MCF 10A (cell line): ENCODE measurements around the gene HABP4. TPM values are rescaled to one million over a fixed set of nuclear protein-coding genes. Genes with fewer than 3 reads are reported as not detected.

Source experiments
- BruUV-seq: library from RNA; stranded (reverse); fragments of 400-500 nt; replicated peaks from 2 replicates; lab custom pipeline; 2021; lab: Mats Ljungman, UMichigan
- CTCF ChIA-PET: fragments of 300-600 bp; sonication (Branson Sonifier 250); formaldehyde crosslinking; extraction: SDS; loops from one replicate; lab custom pipeline; 2021; ENCODE audit warnings: antibody characterized with exemption, inconsistent platforms; lab: Yijun Ruan, JAX
- POLR2A ChIA-PET: fragments of 300-600, 350-650 bp; sonication (Branson Sonifier 250); formaldehyde crosslinking; extraction: SDS; loops from one replicate; lab custom pipeline; 2020; ENCODE audit warnings: antibody characterized with exemption, inconsistent platforms; lab: Yijun Ruan, JAX
- DNase-seq: peaks from one replicate; pipeline ENCODE4 v3.0.0-alpha.2; 2018; ENCODE audit not compliant: unreplicated experiment
- H3K27ac Mint-ChIP-seq: one replicate; pipeline ENCODE4 v1.8.0; 2022; ENCODE audit warnings: mild to moderate bottlenecking, low read depth, mixed read lengths; ENCODE audit not compliant: unreplicated experiment
- H3K27me3 Mint-ChIP-seq: one replicate; pipeline ENCODE4 v1.8.0; 2022; ENCODE audit warnings: mixed read lengths; ENCODE audit not compliant: insufficient read depth, unreplicated experiment
- H3K36me3 Mint-ChIP-seq: one replicate; pipeline ENCODE4 v1.8.0; 2022; ENCODE audit warnings: mild to moderate bottlenecking, moderate library complexity, mixed read lengths; ENCODE audit not compliant: insufficient read depth, unreplicated experiment
- H3K4me1 Mint-ChIP-seq: one replicate; pipeline ENCODE4 v1.8.0; 2022; ENCODE audit warnings: mixed read lengths; ENCODE audit not compliant: insufficient read depth, unreplicated experiment
- H3K4me3 Mint-ChIP-seq: one replicate; pipeline ENCODE4 v1.8.0; 2022; ENCODE audit warnings: mild to moderate bottlenecking, moderate library complexity, mixed read lengths; ENCODE audit not compliant: unreplicated experiment
- H3K9me3 Mint-ChIP-seq: one replicate; pipeline ENCODE4 v1.8.0; 2022; ENCODE audit warnings: mixed read lengths; ENCODE audit not compliant: unreplicated experiment
- intact Hi-C: fragments of 100-400 bp; cut with micrococcal nuclease; formaldehyde crosslinking; loops from 2 replicates; pipeline ENCODE4 v1.14.1; 2022
- total RNA-seq: library from RNA; stranded (reverse); gene quantifications from 2 replicates; pipeline ENCODE4 v1.2.3, GENCODE V29; 2022
- TF ChIP-seq, protein P1 (sequence below): fragments of 200-600 bp; IDR thresholded peaks from one replicate; pipeline ENCODE4 v1.8.0; 2022; ENCODE audit warnings: antibody characterized with exemption, mild to moderate bottlenecking; ENCODE audit not compliant: unreplicated experiment

HABP4 gene
- total RNA-seq, 1 experiment from 2014 or later: 4.3 TPM

DNA sequence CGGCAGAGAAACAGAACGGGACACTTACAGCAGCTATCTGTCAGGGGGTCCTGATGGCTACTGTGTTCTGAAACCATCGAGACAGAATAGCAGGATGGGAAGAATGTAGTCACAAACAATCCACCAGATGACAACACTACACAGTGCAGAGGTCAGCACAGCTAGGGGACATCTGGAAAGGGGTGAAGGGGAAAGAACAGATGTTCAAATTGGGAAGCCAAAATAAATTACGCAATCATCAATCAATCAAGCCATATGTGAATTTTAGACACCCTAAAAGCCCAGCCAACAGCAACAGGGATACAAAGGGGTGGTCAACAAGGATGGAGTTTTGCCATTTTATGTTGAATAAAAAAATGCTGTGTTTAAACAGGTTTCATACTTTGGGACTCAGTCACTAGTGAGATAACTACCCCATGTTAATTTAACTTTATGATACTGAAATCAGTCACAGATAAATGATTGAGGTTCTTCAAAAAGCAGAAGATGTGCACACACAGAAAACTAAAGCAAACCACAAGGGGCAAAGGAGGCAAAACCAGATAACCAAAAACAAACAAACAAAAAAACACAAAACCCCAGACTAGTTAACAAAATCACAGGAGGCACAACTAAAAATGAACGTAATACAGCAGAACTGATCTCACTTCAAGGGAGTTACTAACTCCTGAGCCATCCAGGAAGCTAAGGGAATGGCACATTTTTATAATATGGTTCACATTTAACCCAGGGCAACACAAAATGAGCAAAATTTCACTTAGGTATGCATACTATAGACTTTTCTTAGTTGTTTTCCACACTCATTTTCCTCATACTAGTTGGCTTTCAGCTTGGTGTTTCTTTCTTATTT, 65.9 kb downstream of the HABP4 start:
- H3K9me3 Mint-ChIP-seq: no peaks in the 10 kb centered on the region
- TF ChIP-seq, protein P1, sequence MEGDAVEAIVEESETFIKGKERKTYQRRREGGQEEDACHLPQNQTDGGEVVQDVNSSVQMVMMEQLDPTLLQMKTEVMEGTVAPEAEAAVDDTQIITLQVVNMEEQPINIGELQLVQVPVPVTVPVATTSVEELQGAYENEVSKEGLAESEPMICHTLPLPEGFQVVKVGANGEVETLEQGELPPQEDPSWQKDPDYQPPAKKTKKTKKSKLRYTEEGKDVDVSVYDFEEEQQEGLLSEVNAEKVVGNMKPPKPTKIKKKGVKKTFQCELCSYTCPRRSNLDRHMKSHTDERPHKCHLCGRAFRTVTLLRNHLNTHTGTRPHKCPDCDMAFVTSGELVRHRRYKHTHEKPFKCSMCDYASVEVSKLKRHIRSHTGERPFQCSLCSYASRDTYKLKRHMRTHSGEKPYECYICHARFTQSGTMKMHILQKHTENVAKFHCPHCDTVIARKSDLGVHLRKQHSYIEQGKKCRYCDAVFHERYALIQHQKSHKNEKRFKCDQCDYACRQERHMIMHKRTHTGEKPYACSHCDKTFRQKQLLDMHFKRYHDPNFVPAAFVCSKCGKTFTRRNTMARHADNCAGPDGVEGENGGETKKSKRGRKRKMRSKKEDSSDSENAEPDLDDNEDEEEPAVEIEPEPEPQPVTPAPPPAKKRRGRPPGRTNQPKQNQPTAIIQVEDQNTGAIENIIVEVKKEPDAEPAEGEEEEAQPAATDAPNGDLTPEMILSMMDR: no peak
- H3K4me1 Mint-ChIP-seq: peaks cover 7% of the 10 kb centered on the region
- DNase-seq: no peak
- H3K27me3 Mint-ChIP-seq: no peaks in the 10 kb centered on the region
- no TSS peak for BruUV-seq
- peak overlapping the region; percentile 39 for H3K27ac Mint-ChIP-seq
- H3K36me3 Mint-ChIP-seq: no peaks in the 10 kb centered on the region
- H3K4me3 Mint-ChIP-seq: no peak overlapping the region
- ChIA-PET CTCF (interaction anchor here (0.6 to 1.0 kb wide), 3 partner anchors 44 to 198 kb away, joined by 3 read pairs; no protein-coding TSS in a partner anchor), POLR2A (no interaction called here)
- intact Hi-C loops: no loop called here

DNA sequence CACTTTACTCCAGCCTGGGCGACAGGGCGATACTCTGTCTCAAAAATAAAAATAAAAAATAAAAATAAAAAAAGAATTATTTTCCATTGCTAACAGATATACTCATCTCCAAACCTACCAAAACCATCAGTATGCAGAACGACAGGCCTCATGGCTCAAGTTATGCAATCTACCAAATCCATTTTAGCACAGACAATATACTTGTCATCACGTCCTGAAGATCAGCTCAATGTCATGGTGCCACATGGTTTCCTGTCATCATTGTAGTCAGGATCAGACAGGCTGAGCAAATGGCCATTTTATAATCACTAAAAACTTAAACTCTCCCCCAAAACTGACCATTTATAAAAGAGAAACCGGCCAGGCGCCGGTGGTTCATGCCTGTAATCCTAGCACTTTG, 69.1 kb downstream of the HABP4 start:
- ChIA-PET POLR2A (no interaction called here), CTCF (no interaction called here)
- Mint-ChIP-seq H3K36me3 (no peaks in the 10 kb centered on the region), H3K4me1 (peaks cover 7% of the 10 kb centered on the region), H3K27me3 (no peaks in the 10 kb centered on the region), H3K27ac (no peak overlapping the region), H3K9me3 (no peaks in the 10 kb centered on the region), H3K4me3 (no peak overlapping the region)
- DNase-seq: no peak
- TF ChIP-seq, protein P1: no peak
- no TSS peak for BruUV-seq
- intact Hi-C loops: no loop called here

DNA sequence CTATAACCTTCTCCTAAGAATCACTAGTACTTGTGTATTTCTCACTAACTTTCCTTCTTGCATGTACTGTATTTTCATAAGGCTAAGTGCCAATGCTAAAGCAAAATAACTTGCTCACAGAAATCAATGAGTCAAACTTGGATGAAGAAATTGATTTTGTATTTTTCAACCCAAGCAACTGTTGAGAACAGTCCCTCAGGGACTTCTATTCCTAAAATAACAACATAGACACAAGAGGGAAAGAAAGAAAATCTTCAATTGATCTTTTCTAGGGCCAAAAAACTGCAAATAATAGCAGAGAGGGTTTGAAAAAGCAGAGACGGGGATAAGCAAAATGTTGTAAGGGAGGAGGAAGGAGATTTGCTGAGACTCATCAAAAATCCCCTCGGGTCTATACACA, 69.8 kb downstream of the HABP4 start:
- H3K9me3 Mint-ChIP-seq: no peaks in the 10 kb centered on the region
- no peak for DNase-seq
- TF ChIP-seq, protein P1: no peak
- ChIA-PET POLR2A (no interaction called here), CTCF (no interaction called here)
- intact Hi-C loops: no loop called here
- H3K4me3 Mint-ChIP-seq: no peak overlapping the region
- no peaks in the 10 kb centered on the region for H3K36me3 Mint-ChIP-seq
- no peaks in the 10 kb centered on the region for H3K27me3 Mint-ChIP-seq
- peaks cover 7% of the 10 kb centered on the region for H3K4me1 Mint-ChIP-seq
- no TSS peak for BruUV-seq
- H3K27ac Mint-ChIP-seq: no peak overlapping the region

DNA sequence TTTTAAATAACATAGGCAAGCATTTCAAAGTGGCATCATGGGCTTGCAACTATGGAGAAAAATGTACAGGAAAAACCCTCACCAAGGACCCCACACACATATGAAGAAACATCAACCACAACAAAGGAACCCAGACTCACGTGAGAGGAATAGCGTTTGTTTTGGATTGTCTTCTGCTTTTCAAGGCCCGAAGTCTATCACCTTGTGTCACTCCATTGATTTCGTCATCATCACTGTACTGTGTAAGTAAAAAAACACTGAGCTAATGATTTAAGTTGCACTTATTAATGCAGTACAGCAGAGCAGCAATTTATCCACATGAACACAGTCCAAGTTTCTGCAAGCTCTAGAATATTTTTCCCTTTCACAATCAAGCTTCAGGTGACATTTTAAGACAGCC, 72.4 kb downstream of the HABP4 start:
- no peak overlapping the region for H3K4me3 Mint-ChIP-seq
- DNase-seq: peak; percentile 2
- ChIA-PET CTCF (no interaction called here), POLR2A (no interaction called here)
- no TSS peak for BruUV-seq
- TF ChIP-seq, protein P1: no peak
- H3K9me3 Mint-ChIP-seq: no peaks in the 10 kb centered on the region
- no peak overlapping the region for H3K27ac Mint-ChIP-seq
- no peaks in the 10 kb centered on the region for H3K27me3 Mint-ChIP-seq
- H3K36me3 Mint-ChIP-seq: peaks cover 7% of the 10 kb centered on the region
- intact Hi-C loops: no loop called here
- no peaks in the 10 kb centered on the region for H3K4me1 Mint-ChIP-seq
